Stimulated activated naive CD4-positive, alpha-beta T cell (primary cell): Measurements from ENCODE around the gene ZFP90.
"Not testable (repeated sequence)": the region's sequence is repeated elsewhere in the genome, so short reads cannot be mapped to it uniquely, and the experiment has no call there.

ENCODE experiments used
- DNase-seq, 6 experiments: peaks; one replicate each; lab custom pipeline; 2025; lab: John Stamatoyannopoulos, UW

The ZFP90 gene

GRCh38 chr16:68538880-68539701 lies at the start of gene ZFP90:
Gene ZFP90, plus strand, starts transcription at chr16:68539291. Its CDS starts 502 bp downstream, at chr16:68539793.
- DNase-seq, result peak; percentile 70 to 96 (median 80)

GRCh38 chr16:68490358-68490757 lies 48.7 kb upstream of the ZFP90 start:
- no peak for DNase-seq

GRCh38 chr16:68490829-68491575 lies 48.1 kb upstream of the ZFP90 start:
- no peak for DNase-seq

GRCh38 chr16:68491576-68491950 lies 47.5 kb upstream of the ZFP90 start:
- no peak for DNase-seq

GRCh38 chr16:68492151-68492542 lies 46.9 kb upstream of the ZFP90 start:
- DNase-seq, result no peak

GRCh38 chr16:68492543-68493411 lies 46.3 kb upstream of the ZFP90 start:
- no peak for DNase-seq

- DNase-seq, result no peak
Observed at GRCh38 chr16:68493412-68494070, 45.5 kb upstream of the ZFP90 start.

GRCh38 chr16:68494261-68494660 lies 44.8 kb upstream of the ZFP90 start:
- DNase-seq, result not testable (repeated sequence)

- DNase-seq, result no peak
Observed at GRCh38 chr16:68496689-68497088, 42.4 kb upstream of the ZFP90 start.

- no peak for DNase-seq
Observed at GRCh38 chr16:68499006-68499405, 40.1 kb upstream of the ZFP90 start.

GRCh38 chr16:68503334-68503733 lies 35.8 kb upstream of the ZFP90 start:
- no peak for DNase-seq

GRCh38 chr16:68504066-68504465 lies 35.0 kb upstream of the ZFP90 start:
- DNase-seq, result no peak

- DNase-seq, result no peak
Observed at GRCh38 chr16:68506331-68507053, 32.6 kb upstream of the ZFP90 start.

GRCh38 chr16:68508013-68508412 lies 31.1 kb upstream of the ZFP90 start:
- no peak for DNase-seq

- DNase-seq, result no peak
Observed at GRCh38 chr16:68508641-68509240, 30.4 kb upstream of the ZFP90 start.

- no peak for DNase-seq
Observed at GRCh38 chr16:68509381-68509780, 29.7 kb upstream of the ZFP90 start.

- DNase-seq, result no peak
Observed at GRCh38 chr16:68510775-68511174, 28.3 kb upstream of the ZFP90 start.

GRCh38 chr16:68512183-68512582 lies 26.9 kb upstream of the ZFP90 start:
- no peak for DNase-seq

- no peak for DNase-seq
Observed at GRCh38 chr16:68512742-68513141, 26.3 kb upstream of the ZFP90 start.

GRCh38 chr16:68514511-68514910 lies 24.6 kb upstream of the ZFP90 start:
- DNase-seq, result no peak
